Mesenchymal stem cell (in vitro differentiated cells and primary cell): ENCODE results near the gene NUDT8.

Experiments used
- DNase-seq: peaks from one replicate; pipeline ENCODE4 v3.0.0-alpha.2; 2013
- H2AFZ ChIP-seq: one replicate; pipeline ENCODE4 v1.6.1; 2013; ENCODE audit warnings: low read depth, mild to moderate bottlenecking, control low read depth, inconsistent platforms, low read length, moderate library complexity
- H2AK5ac ChIP-seq: 2 replicates; pipeline ENCODE4 v1.6.1; 2013; ENCODE audit warnings: low read length, moderate library complexity, mild to moderate bottlenecking, inconsistent platforms; ENCODE audit not compliant: severe bottlenecking
- H2BK120ac ChIP-seq: one replicate; pipeline ENCODE4 v1.6.1; 2013; ENCODE audit warnings: low read depth, mild to moderate bottlenecking, inconsistent platforms, low read length, moderate library complexity
- H2BK12ac ChIP-seq, 2 experiments: one replicate each; pipeline ENCODE4 v1.6.1; 2013; ENCODE audit warnings: inconsistent platforms in 2 of 2, low read length in 2 of 2, mild to moderate bottlenecking in 2 of 2, moderate library complexity in 2 of 2, control low read depth in 1 of 2
- H2BK15ac ChIP-seq: one replicate; pipeline ENCODE4 v1.6.1; 2013; ENCODE audit warnings: mild to moderate bottlenecking, low read depth, inconsistent platforms; ENCODE audit not compliant: poor library complexity, severe bottlenecking
- H2BK5ac ChIP-seq: 2 replicates; pipeline ENCODE4 v1.6.1; 2013; ENCODE audit warnings: low read depth, mild to moderate bottlenecking, low read length, control low read depth, inconsistent platforms; ENCODE audit not compliant: poor library complexity, severe bottlenecking
- H3K14ac ChIP-seq, 2 experiments: one replicate each; pipeline ENCODE4 v1.6.1; 2013; ENCODE audit warnings: inconsistent platforms in 2 of 2, low read length in 2 of 2, control low read depth in 1 of 2, mild to moderate bottlenecking in 1 of 2, moderate library complexity in 1 of 2
- H3K18ac ChIP-seq, 2 experiments: one replicate each; pipeline ENCODE4 v1.6.1; 2013; ENCODE audit warnings: inconsistent platforms in 2 of 2, low read length in 2 of 2, control low read depth in 1 of 2, low read depth in 1 of 2, mild to moderate bottlenecking in 1 of 2
- H3K23ac ChIP-seq, 2 experiments: one replicate each; pipeline ENCODE4 v1.6.1; 2013; ENCODE audit warnings: inconsistent platforms in 2 of 2, low read length in 2 of 2, mild to moderate bottlenecking in 2 of 2, moderate library complexity in 2 of 2, control low read depth in 1 of 2
- H3K27ac ChIP-seq: 2 replicates; pipeline ENCODE4 v1.5.1; 2013; ENCODE audit warnings: mild to moderate bottlenecking, moderate library complexity, low read length, control low read depth, inconsistent platforms; ENCODE audit not compliant: poor library complexity, severe bottlenecking
- H3K27me3 ChIP-seq, 2 experiments: 2 replicates each; pipeline versions ENCODE4 v1.6.1 to v1.7.0; 2013; ENCODE audit warnings: low read length in 2 of 2, mild to moderate bottlenecking in 2 of 2, moderate library complexity in 2 of 2, control low read depth in 1 of 2, inconsistent platforms in 1 of 2; ENCODE audit not compliant: control insufficient read depth in 1 of 2, insufficient read depth in 1 of 2
- H3K36me3 ChIP-seq, 2 experiments: 2 replicates each; pipeline versions ENCODE4 v1.6.1 to v1.7.0; 2013; ENCODE audit warnings: low read length in 2 of 2, control low read depth in 1 of 2, inconsistent platforms in 1 of 2, low read depth in 1 of 2, mild to moderate bottlenecking in 1 of 2; ENCODE audit not compliant: insufficient read depth in 2 of 2, control insufficient read depth in 1 of 2
- H3K4ac ChIP-seq, 2 experiments: one replicate each; pipeline ENCODE4 v1.6.1; 2013; ENCODE audit warnings: inconsistent platforms in 2 of 2, low read length in 2 of 2, mild to moderate bottlenecking in 2 of 2, moderate library complexity in 2 of 2, control low read depth in 1 of 2, low read depth in 1 of 2
- H3K4me1 ChIP-seq: 2 replicates; pipeline ENCODE4 v1.6.1; 2013; ENCODE audit warnings: low read depth, low read length, control low read depth; ENCODE audit not compliant: control insufficient read depth, insufficient read depth
- H3K4me2 ChIP-seq: 2 replicates; pipeline ENCODE4 v1.6.1; 2013; ENCODE audit warnings: low read length, mild to moderate bottlenecking, inconsistent platforms; ENCODE audit not compliant: poor library complexity, severe bottlenecking
- H3K4me3 ChIP-seq, 2 experiments: 2 replicates each; pipeline versions ENCODE4 v1.5.1 to v1.7.0; 2013; ENCODE audit warnings: low read length in 2 of 2, mild to moderate bottlenecking in 2 of 2, control low read depth in 1 of 2, low read depth in 1 of 2; ENCODE audit not compliant: insufficient read depth in 1 of 2
- H3K79me1 ChIP-seq: replicated peaks from 2 replicates; pipeline ENCODE4 v1.6.1; 2013; ENCODE audit warnings: mild to moderate bottlenecking, control low read depth, low read length, inconsistent platforms; ENCODE audit not compliant: poor library complexity, severe bottlenecking
- H3K9ac ChIP-seq: 2 replicates; pipeline ENCODE4 v1.7.0; 2013; ENCODE audit warnings: mild to moderate bottlenecking, low read length, moderate library complexity
- H3K9me3 ChIP-seq: 2 replicates; pipeline ENCODE4 v1.7.0; 2013; ENCODE audit warnings: mild to moderate bottlenecking, low read length; ENCODE audit not compliant: control insufficient read depth
- H4K8ac ChIP-seq: one replicate; pipeline ENCODE4 v1.6.1; 2013; ENCODE audit warnings: inconsistent platforms, mild to moderate bottlenecking, low read length, moderate library complexity
- H4K91ac ChIP-seq: one replicate; pipeline ENCODE4 v1.6.1; 2013; ENCODE audit warnings: mild to moderate bottlenecking, low read length, inconsistent platforms
- WGBS: methylation state at CpG from one replicate; pipeline ENCODE4 v1.1.7; 2013; ENCODE audit warnings: mixed read lengths; 5-methylcytosine and 5-hydroxymethylcytosine counted together

Gene NUDT8

GRCh38 chr11:67665541-67666302 lies 36.0 kb upstream of the NUDT8 start:
- Histone ChIP-seq H3K18ac (no peak overlapping the region), H3K14ac (no peak overlapping the region), H2BK5ac (no peak overlapping the region), H3K9me3 (no peaks in the 10 kb centered on the region), H2BK15ac (no peak overlapping the region), H3K4me1 (peaks cover 2% of the 10 kb centered on the region), H3K27me3 (peaks cover 15 to 57% of the 10 kb centered on the region in 2 experiments), H3K79me1 (no peaks in the 10 kb centered on the region), H3K4ac (no peak overlapping the region), H2AFZ (no peak overlapping the region), H4K8ac (no peak overlapping the region), H2BK120ac (no peak overlapping the region), H3K23ac (no peak overlapping the region), H2AK5ac (no peak overlapping the region), H3K9ac (no peak overlapping the region), H3K4me3 (no peak overlapping the region), H4K91ac (no peak overlapping the region), H3K36me3 (no peaks in the 10 kb centered on the region), H2BK12ac (no peak overlapping the region), H3K4me2 (no peak overlapping the region), H3K27ac (no peak overlapping the region)
- DNase-seq, result no peak
- WGBS, result 85% methylated on average over 24 of the region's 24 CpGs

GRCh38 chr11:67664696-67665540 lies 35.2 kb upstream of the NUDT8 start:
- H3K18ac ChIP-seq, result no peak overlapping the region
- no peaks in the 10 kb centered on the region for H3K4me1 ChIP-seq
- H2BK12ac ChIP-seq, result no peak overlapping the region
- no peak overlapping the region for H2BK15ac ChIP-seq
- no peak overlapping the region for H2BK120ac ChIP-seq
- WGBS, result 92% methylated on average over 33 of the region's 33 CpGs
- no peak overlapping the region for H2AK5ac ChIP-seq
- no peak overlapping the region for H3K4me3 ChIP-seq
- H3K4me2 ChIP-seq, result no peak overlapping the region
- no peak overlapping the region for H3K4ac ChIP-seq
- no peak overlapping the region for H4K8ac ChIP-seq
- H3K79me1 ChIP-seq, result no peaks in the 10 kb centered on the region
- H3K9ac ChIP-seq, result no peak overlapping the region
- H3K27me3 ChIP-seq, result peaks cover 15 to 54% of the 10 kb centered on the region in 2 experiments
- DNase-seq, result no peak
- no peak overlapping the region for H3K23ac ChIP-seq
- no peak overlapping the region for H3K14ac ChIP-seq
- no peak overlapping the region for H4K91ac ChIP-seq
- H2BK5ac ChIP-seq, result no peak overlapping the region
- H2AFZ ChIP-seq, result no peak overlapping the region
- H3K36me3 ChIP-seq, result no peaks in the 10 kb centered on the region
- H3K27ac ChIP-seq, result no peak overlapping the region
- no peaks in the 10 kb centered on the region for H3K9me3 ChIP-seq

- peaks cover 15 to 51% of the 10 kb centered on the region in 2 experiments for H3K27me3 ChIP-seq
- no peak overlapping the region for H2BK15ac ChIP-seq
- H3K4ac ChIP-seq, result no peak overlapping the region
- no peak overlapping the region for H2BK120ac ChIP-seq
- no peak for DNase-seq
- H3K79me1 ChIP-seq, result no peaks in the 10 kb centered on the region
- no peak overlapping the region for H3K18ac ChIP-seq
- H3K4me2 ChIP-seq, result no peak overlapping the region
- 85% methylated on average over 16 of the region's 16 CpGs for WGBS
- no peak overlapping the region for H3K9ac ChIP-seq
- H4K91ac ChIP-seq, result no peak overlapping the region
- H2AFZ ChIP-seq, result no peak overlapping the region
- H3K36me3 ChIP-seq, result no peaks in the 10 kb centered on the region
- H2BK5ac ChIP-seq, result no peak overlapping the region
- H2BK12ac ChIP-seq, result no peak overlapping the region
- H3K23ac ChIP-seq, result no peak overlapping the region
- no peak overlapping the region for H3K4me3 ChIP-seq
- H3K9me3 ChIP-seq, result no peaks in the 10 kb centered on the region
- no peaks in the 10 kb centered on the region for H3K4me1 ChIP-seq
- no peak overlapping the region for H4K8ac ChIP-seq
- H2AK5ac ChIP-seq, result no peak overlapping the region
- H3K14ac ChIP-seq, result no peak overlapping the region
- no peak overlapping the region for H3K27ac ChIP-seq
Measured at GRCh38 chr11:67664213-67664585, 34.5 kb upstream of the NUDT8 start.

GRCh38 chr11:67663532-67664212 lies 33.9 kb upstream of the NUDT8 start:
- Histone ChIP-seq H3K23ac (no peak overlapping the region), H3K4ac (no peak overlapping the region), H3K4me2 (no peak overlapping the region), H3K14ac (no peak overlapping the region), H4K8ac (no peak overlapping the region), H3K79me1 (no peaks in the 10 kb centered on the region), H2BK12ac (no peak overlapping the region), H3K9me3 (no peaks in the 10 kb centered on the region), H3K27me3 (peaks cover 15 to 47% of the 10 kb centered on the region in 2 experiments), H2BK15ac (no peak overlapping the region), H3K27ac (no peak overlapping the region), H3K36me3 (no peaks in the 10 kb centered on the region), H3K4me1 (no peaks in the 10 kb centered on the region), H4K91ac (no peak overlapping the region), H3K4me3 (no peak overlapping the region), H2BK120ac (no peak overlapping the region), H2AFZ (no peak overlapping the region), H2AK5ac (no peak overlapping the region), H3K9ac (no peak overlapping the region), H2BK5ac (no peak overlapping the region), H3K18ac (no peak overlapping the region)
- DNase-seq, result no peak
- 89% methylated on average over 22 of the region's 22 CpGs for WGBS
